Measurements from ENCODE around the gene OR2J2.
"Not testable (repeated sequence)": the region's sequence is repeated elsewhere in the genome, so short reads cannot be mapped to it uniquely, and the experiment has no call there.

OR2J2 gene

GRCh38 chr6:29170607-29171006, at the start of gene OR2J2:
Gene OR2J2, plus strand, starts transcription at chr6:29170907. Its CDS starts 2,729 bp downstream, at chr6:29173636.
- DNase-seq (ENCODE audit: low spot score) = not testable (repeated sequence)

GRCh38 chr6:29129326-29130012, 41.2 kb upstream of the OR2J2 start:
- DNase-seq (ENCODE audit: low spot score) = no peak

- DNase-seq (ENCODE audit: low spot score) = no peak
These were observed 40.1 kb upstream of the OR2J2 start for GRCh38 chr6:29130644-29131043.

- DNase-seq (ENCODE audit: low spot score) = no peak
These were observed 39.0 kb upstream of the OR2J2 start for GRCh38 chr6:29131691-29132090.

GRCh38 chr6:29137724-29138123, 33.0 kb upstream of the OR2J2 start:
- DNase-seq (ENCODE audit: low spot score) = no peak

GRCh38 chr6:29141606-29142005, 29.1 kb upstream of the OR2J2 start:
- no peak for DNase-seq (ENCODE audit: low spot score)

GRCh38 chr6:29142309-29142708, 28.4 kb upstream of the OR2J2 start:
- DNase-seq (ENCODE audit: low spot score) = no peak

GRCh38 chr6:29146179-29146578, 24.5 kb upstream of the OR2J2 start:
- no peak for DNase-seq (ENCODE audit: low spot score)

GRCh38 chr6:29147074-29147473, 23.6 kb upstream of the OR2J2 start:
- no peak for DNase-seq (ENCODE audit: low spot score)

- DNase-seq (ENCODE audit: low spot score) = not testable (repeated sequence)
These were observed 21.3 kb upstream of the OR2J2 start for GRCh38 chr6:29149444-29149843.

- DNase-seq (ENCODE audit: low spot score) = no peak
These were observed 17.6 kb upstream of the OR2J2 start for GRCh38 chr6:29153083-29153482.

- not testable (repeated sequence) for DNase-seq (ENCODE audit: low spot score)
These were observed 15.5 kb upstream of the OR2J2 start for GRCh38 chr6:29155182-29155581.

GRCh38 chr6:29159922-29160321, 10.8 kb upstream of the OR2J2 start:
- DNase-seq (ENCODE audit: low spot score) = not testable (repeated sequence)

- not testable (repeated sequence) for DNase-seq (ENCODE audit: low spot score)
These were observed 5.1 kb upstream of the OR2J2 start for GRCh38 chr6:29165571-29165970.

GRCh38 chr6:29171736-29172135, 1.0 kb downstream of the OR2J2 start:
- no peak for DNase-seq (ENCODE audit: low spot score)

GRCh38 chr6:29183594-29183993, 12.9 kb downstream of the OR2J2 start:
- no peak for DNase-seq (ENCODE audit: low spot score)

- not testable (repeated sequence) for DNase-seq (ENCODE audit: low spot score)
These were observed 18.0 kb downstream of the OR2J2 start for GRCh38 chr6:29188659-29189058.

GRCh38 chr6:29200767-29201662, 30.3 kb downstream of the OR2J2 start:
- DNase-seq (ENCODE audit: low spot score) = no peak

- DNase-seq (ENCODE audit: low spot score) = no peak
These were observed 31.3 kb downstream of the OR2J2 start for GRCh38 chr6:29201966-29202365.

- no peak for DNase-seq (ENCODE audit: low spot score)
These were observed 40.8 kb downstream of the OR2J2 start for GRCh38 chr6:29211488-29211887.

- DNase-seq (ENCODE audit: low spot score) = no peak
These were observed 45.8 kb downstream of the OR2J2 start for GRCh38 chr6:29216528-29216927.

GRCh38 chr6:29217242-29217641, 46.5 kb downstream of the OR2J2 start:
- not testable (repeated sequence) for DNase-seq (ENCODE audit: low spot score)

GRCh38 chr6:29218056-29218455, 47.3 kb downstream of the OR2J2 start:
- DNase-seq (ENCODE audit: low spot score) = not testable (repeated sequence)

All from globus pallidus (tissue), 1 donor.